K562 (cell line): Measurements from ENCODE around the gene GP1BA. TPM values are rescaled to one million over a fixed set of nuclear protein-coding genes. Genes with fewer than 3 reads are reported as not detected.

Experiments used
- ATAC-seq: fragments of 200-7000 bp; cut with Tn5 transposase; 3 replicates; pipeline ENCODE4 v1.9.1; 2020; ENCODE audit warnings: moderate library complexity
- BruUV-seq: library from RNA; stranded (reverse); fragments of 400-500 nt; replicated peaks from 2 replicates; lab custom pipeline; 2021; lab: Mats Ljungman, UMichigan
- CTCF ChIA-PET: fragments of 300-600 bp; formaldehyde crosslinking; extraction: SDS; loops from one replicate; lab custom pipeline; 2021; ENCODE audit warnings: low intra/inter-chr PET ratio; lab: Yijun Ruan, JAX
- POLR2A ChIA-PET: fragments of 300-600, 350-650 bp; sonication (Branson Sonifier 250); formaldehyde crosslinking; extraction: SDS; loops from one replicate; lab custom pipeline; 2021; ENCODE audit warnings: antibody characterized with exemption, inconsistent platforms; lab: Yijun Ruan, JAX
- DNase-seq, 4 experiments: peaks; one replicate each; pipeline versions ENCODE4 v3.0.0 to v3.0.0-alpha.2; 2011 to 2018; ENCODE audit warnings: low spot score in 3 of 4, mixed read lengths in 3 of 4; ENCODE audit errors: extremely low read depth in 1 of 4
- FAIRE-seq: peaks from 2 replicates; lab custom pipeline; 2011; peaks lifted over from hg19 to GRCh38; lab: Jason Lieb, UNC
- H2AFZ ChIP-seq: 2 replicates; pipeline ENCODE4 v1.6.0; 2011; ENCODE audit warnings: low read depth, low read length, control low read depth, inconsistent platforms
- H3K27ac ChIP-seq: fragments of 200-600 bp; 3 replicates; pipeline ENCODE4 v1.8.0; 2011; ENCODE audit warnings: low read depth, mild to moderate bottlenecking, control low read depth, inconsistent platforms, low read length, moderate library complexity, mixed read lengths; ENCODE audit errors: extremely low read depth
- H3K27me3 ChIP-seq, 2 experiments: fragments of 300-600 bp in 1 of 2; 2 replicates in 1 of 2; 3 replicates in 1 of 2; pipeline versions ENCODE4 v1.6.0 to v1.8.0; 2011; ENCODE audit warnings: inconsistent platforms in 2 of 2, low read length in 2 of 2, mild to moderate bottlenecking in 1 of 2, mixed read lengths in 1 of 2, moderate library complexity in 1 of 2; ENCODE audit not compliant: control insufficient read depth in 2 of 2, insufficient read depth in 2 of 2
- H3K36me3 ChIP-seq: fragments of 300-600 bp; 3 replicates; pipeline ENCODE4 v1.8.0; 2011; ENCODE audit warnings: mild to moderate bottlenecking, low read length, inconsistent platforms; ENCODE audit not compliant: control insufficient read depth, insufficient read depth
- H3K4me1 ChIP-seq, 2 experiments: fragments of 200-600 bp in 1 of 2; replicated peaks in 1 of 2; 2 replicates in 1 of 2; 3 replicates in 1 of 2; pipeline versions ENCODE4 v1.5.1 to v1.8.0; 2011; ENCODE audit warnings: inconsistent platforms in 2 of 2, low read length in 2 of 2, mild to moderate bottlenecking in 1 of 2, mixed read lengths in 1 of 2, moderate library complexity in 1 of 2; ENCODE audit not compliant: control insufficient read depth in 2 of 2, insufficient read depth in 2 of 2
- H3K4me2 ChIP-seq: 2 replicates; pipeline ENCODE4 v1.6.1; 2011; ENCODE audit warnings: low read length, control low read depth, inconsistent platforms, mixed read lengths; ENCODE audit not compliant: insufficient read depth
- H3K4me3 ChIP-seq: fragments of 200-600 bp; sonication (generic), shearing (Covaris generic); 2 replicates; pipeline ENCODE4 v1.5.1; 2016; ENCODE audit warnings: control low read depth, inconsistent platforms
- H3K79me2 ChIP-seq: fragments of 200-600 bp; 3 replicates; pipeline ENCODE4 v1.8.0; 2011; ENCODE audit warnings: low read length, inconsistent platforms; ENCODE audit not compliant: control insufficient read depth, insufficient read depth
- H3K9ac ChIP-seq, 2 experiments: 2 replicates each; pipeline versions ENCODE4 v1.6.0 to v1.6.1; 2011; ENCODE audit warnings: low read depth in 2 of 2, low read length in 2 of 2, control low read depth in 1 of 2, inconsistent platforms in 1 of 2, mild to moderate bottlenecking in 1 of 2, mixed read lengths in 1 of 2; ENCODE audit not compliant: insufficient read depth in 1 of 2
- H3K9me1 ChIP-seq: one replicate; pipeline ENCODE4 v1.6.0; 2011; ENCODE audit warnings: inconsistent platforms, mild to moderate bottlenecking, low read length, moderate library complexity; ENCODE audit not compliant: control insufficient read depth, insufficient read depth
- H3K9me3 ChIP-seq: replicated peaks from 2 replicates; pipeline ENCODE4 v1.5.1; 2011; ENCODE audit warnings: low read depth, low read length, inconsistent platforms; ENCODE audit not compliant: control insufficient read depth, insufficient read depth
- H4K20me1 ChIP-seq: replicated peaks from 2 replicates; pipeline ENCODE4 v1.6.1; 2011; ENCODE audit warnings: low read length, inconsistent platforms, mixed read lengths; ENCODE audit not compliant: control insufficient read depth, insufficient read depth
- CBFA2T2 ChIP-seq: fragments of 450-650 bp; conservative IDR thresholded peaks from 2 replicates; pipeline ENCODE4 v1.6.1; 2017; ENCODE audit warnings: mild to moderate bottlenecking
- CREB1 ChIP-seq, 2 experiments: sonication (generic) in 1 of 2; formaldehyde crosslinking in 1 of 2; IDR thresholded peaks; 2 replicates each; pipeline versions ENCODE4 v1.6.1 to v1.8.0; 2012 to 2022; ENCODE audit warnings: inconsistent platforms in 1 of 2, mild to moderate bottlenecking in 1 of 2, missing genetic modification reagents in 1 of 2, moderate library complexity in 1 of 2
- HNRNPUL1 ChIP-seq: fragments of 200-400 bp; formaldehyde crosslinking; IDR thresholded peaks from 2 replicates; pipeline ENCODE4 v1.6.1; 2017; ENCODE audit warnings: low read length
- KHSRP ChIP-seq: fragments of 450-650 bp; IDR thresholded peaks from 2 replicates; pipeline ENCODE4 v1.6.1; 2017
- KLF1 ChIP-seq: fragments of 450-650 bp; IDR thresholded peaks from 2 replicates; pipeline ENCODE4 v1.6.1; 2016; ENCODE audit warnings: missing genetic modification characterization, missing compliant biosample characterization
- KLF16 ChIP-seq: IDR thresholded peaks from 2 replicates; pipeline ENCODE4 v1.6.1; 2016; ENCODE audit warnings: antibody characterized with exemption
- MCM7 ChIP-seq, 2 experiments: fragments of 450-650 bp; IDR thresholded peaks; 2 replicates each; pipeline ENCODE4 v1.6.1; 2016 to 2018
- MLLT1 ChIP-seq, 2 experiments: fragments of 450-650 bp; IDR thresholded peaks; 2 replicates each; pipeline ENCODE4 v1.6.1; 2016
- NFIX ChIP-seq: fragments of 250-450 bp; sonication (Bioruptor Pico); IDR thresholded peaks from 2 replicates; pipeline ENCODE4 v1.4.0; 2020; ENCODE audit warnings: low read depth, mild to moderate bottlenecking, moderate library complexity
- NR2C1 ChIP-seq, 2 experiments: fragments of 450-650 bp; IDR thresholded peaks; 2 replicates each; pipeline ENCODE4 v1.6.1; 2017; ENCODE audit warnings: mild to moderate bottlenecking in 2 of 2, antibody characterized with exemption in 1 of 2, inconsistent platforms in 1 of 2, missing compliant biosample characterization in 1 of 2, missing genetic modification characterization in 1 of 2
- NR2C2 ChIP-seq, 2 experiments: fragments of 200-800 bp in 1 of 2; sonication (Bioruptor generic) in 1 of 2; sonication (generic) in 1 of 2; formaldehyde crosslinking in 1 of 2; IDR thresholded peaks; 2 replicates each; pipeline versions ENCODE4 v1.6.1 to v1.8.0; 2016 to 2022; ENCODE audit warnings: mild to moderate bottlenecking in 1 of 2, missing compliant biosample characterization in 1 of 2, missing genetic modification characterization in 1 of 2, missing genetic modification reagents in 1 of 2
- RBM15 ChIP-seq: fragments of 200-400 bp; formaldehyde crosslinking; IDR thresholded peaks from 2 replicates; pipeline ENCODE4 v1.6.1; 2018; ENCODE audit warnings: mild to moderate bottlenecking, low read length, moderate library complexity; ENCODE audit not compliant: insufficient read depth
- TCF3 ChIP-seq: sonication (generic); formaldehyde crosslinking; IDR thresholded peaks from 2 replicates; pipeline ENCODE4 v1.4.0; 2020; ENCODE audit warnings: mild to moderate bottlenecking, missing genetic modification reagents
- ZC3H4 ChIP-seq: sonication (generic); formaldehyde crosslinking; IDR thresholded peaks from 2 replicates; pipeline ENCODE4 v1.9.0; 2021; ENCODE audit warnings: missing genetic modification reagents, borderline replicate concordance
- ZNF589 ChIP-seq: fragments of 200-800 bp; sonication (Bioruptor generic); IDR thresholded peaks from 2 replicates; pipeline ENCODE4 v1.6.1; 2016; ENCODE audit warnings: low read depth, missing genetic modification characterization, missing compliant biosample characterization
- ZNF695 ChIP-seq: fragments of 450-650 bp; formaldehyde crosslinking; IDR thresholded peaks from 2 replicates; pipeline ENCODE4 v1.4.0; 2020; ENCODE audit warnings: mild to moderate bottlenecking, moderate library complexity
- WGBS: fragments of 100-300 bp; shearing (Covaris generic); methylation state at CpG from one replicate; pipeline ENCODE4 v1.1.6; 2016; ENCODE audit warnings: low coverage, mixed read lengths; ENCODE audit not compliant: insufficient coverage; ENCODE audit errors: missing lambda C conversion rate; 5-methylcytosine and 5-hydroxymethylcytosine counted together
- in situ Hi-C: fragments of 300-500 bp; cut with MboI; formaldehyde crosslinking; loops from 4 replicates; pipeline ENCODE4 v1.15.0; 2018; ENCODE audit warnings: inconsistent platforms, mixed read lengths
- intact Hi-C: fragments of 100-400 bp; cut with micrococcal nuclease; formaldehyde crosslinking; loops from 2 replicates; pipeline ENCODE4 v1.14.2; 2022
- polyA plus RNA-seq, 8 experiments: library from polyadenylated mRNA; depleted of rRNA in 4 of 8; stranded (reverse) in 5 of 8; unstranded in 3 of 8; fragments of >200 nt; fragmentation: Nextera tagmentation in 2 of 8; fragmentation: Illumina TruSeq in 1 of 8; extraction: Ambion mirVana in 2 of 8; extraction: Trizol in 1 of 8; gene quantifications; 2 replicates each; pipeline versions ENCODE4 v1.2.1 to v1.2.3, GENCODE V29; 2011 to 2014; ENCODE audit warnings: inconsistent platforms in 1 of 8, missing spikeins in 1 of 8
- total RNA-seq, 7 experiments: library from RNA; depleted of rRNA in 6 of 7; stranded (reverse); fragments of >200 nt in 6 of 7; fragmentation: Illumina TruSeq in 2 of 7; extraction: Trizol in 2 of 7; gene quantifications; 2 replicates each; pipeline versions ENCODE4 v1.2.1 to v1.2.3, GENCODE V29; 2011 to 2021; ENCODE audit warnings: low replicate concordance in 1 of 7
- TF ChIP-seq, protein P1 (sequence below): fragments of 250-450 bp; sonication (Bioruptor Pico); IDR thresholded peaks from 2 replicates; pipeline ENCODE4 v1.8.0; 2021; ENCODE audit warnings: mild to moderate bottlenecking, moderate library complexity
- TF ChIP-seq, protein P2 (sequence below): sonication (generic); formaldehyde crosslinking; IDR thresholded peaks from 2 replicates; pipeline ENCODE4 v1.5.0; 2020; ENCODE audit warnings: missing genetic modification reagents

Gene GP1BA
- total and polyA plus RNA-seq, 9 of the 15 experiments (the other 6 are each of a cell fraction or from before 2014, with no cell fraction given): 0.01 TPM; not detected in 8

DNA sequence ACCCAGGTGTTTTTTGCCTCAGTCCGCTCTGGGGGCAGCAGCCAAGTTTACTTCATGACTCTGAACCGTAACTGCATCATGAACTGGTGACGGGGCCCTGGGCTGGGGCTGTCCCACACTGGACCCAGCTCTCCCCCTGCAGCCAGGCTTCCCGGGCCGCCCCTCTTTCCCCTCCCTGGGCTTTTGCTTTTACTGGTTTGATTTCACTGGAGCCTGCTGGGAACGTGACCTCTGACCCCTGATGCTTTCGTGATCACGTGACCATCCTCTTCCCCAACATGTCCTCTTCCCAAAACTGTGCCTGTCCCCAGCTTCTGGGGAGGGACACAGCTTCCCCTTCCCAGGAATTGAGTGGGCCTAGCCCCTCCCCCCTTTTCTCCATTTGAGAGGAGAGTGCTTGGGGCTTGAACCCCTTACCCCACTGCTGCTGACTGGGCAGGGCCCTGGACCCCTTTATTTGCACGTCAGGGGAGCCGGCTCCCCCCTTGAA, 34.8 kb upstream of the GP1BA start:
- Histone ChIP-seq H3K79me2 (no peaks in the 10 kb centered on the region), H4K20me1 (no peaks in the 10 kb centered on the region), H3K4me1 (peaks cover 1 to 25% of the 10 kb centered on the region in 2 experiments; a peak in 3 of 5 replicates), H3K9me3 (no peaks in the 10 kb centered on the region), H3K4me3 (no peak overlapping the region), H2AFZ (no peak overlapping the region), H3K9ac (no peak overlapping the region), H3K36me3 (peaks cover 44% of the 10 kb centered on the region; the same call in 2 of the 3 replicates), H3K9me1 (no peaks in the 10 kb centered on the region), H3K4me2 (no peak overlapping the region), H3K27me3 (no peaks in the 10 kb centered on the region), H3K27ac (no peak overlapping the region)
- intact Hi-C loops (no loop called here), in situ Hi-C loops (no loop called here)
- FAIRE-seq (no peak), DNase-seq (no peak), ATAC-seq (no peak)
- BruUV-seq: no TSS peak
- ChIA-PET POLR2A (no interaction called here), CTCF (no interaction called here)
- WGBS: 84% methylated on average over 5 of the region's 10 CpGs
- TF ChIP-seq KLF16 (no peak), CREB1 (IDR thresholded peaks at IDR 0.05) (no peak), CREB1 (CRISPR knock-in tag; IDR thresholded peaks at IDR 0.05) (no peak), MLLT1 (IDR thresholded peaks at IDR 0.05) (no peak), ZNF695 (CRISPR knock-in tag) (no peak), ZC3H4 (CRISPR knock-in tag) (no peak), MCM7 (IDR thresholded peaks at IDR 0.05) (no peak), CBFA2T2 (peak; percentile 50), HNRNPUL1 (no peak), KHSRP (no peak), NFIX (no peak), NR2C1 (IDR thresholded peaks at IDR 0.05) (peak; percentile 82), NR2C1 (tag; IDR thresholded peaks at IDR 0.05) (peak; percentile 78), NR2C2 (CRISPR knock-in tag; IDR thresholded peaks at IDR 0.05) (peak; percentile 64; the same call in 1 of the 2 replicates), NR2C2 (tag; IDR thresholded peaks at IDR 0.05) (peak; percentile 46; the same call in 1 of the 2 replicates), TCF3 (CRISPR knock-in tag) (no peak), ZNF589 (no peak), RBM15 (no peak), KLF1 (tag) (no peak)
- TF ChIP-seq, protein P1, sequence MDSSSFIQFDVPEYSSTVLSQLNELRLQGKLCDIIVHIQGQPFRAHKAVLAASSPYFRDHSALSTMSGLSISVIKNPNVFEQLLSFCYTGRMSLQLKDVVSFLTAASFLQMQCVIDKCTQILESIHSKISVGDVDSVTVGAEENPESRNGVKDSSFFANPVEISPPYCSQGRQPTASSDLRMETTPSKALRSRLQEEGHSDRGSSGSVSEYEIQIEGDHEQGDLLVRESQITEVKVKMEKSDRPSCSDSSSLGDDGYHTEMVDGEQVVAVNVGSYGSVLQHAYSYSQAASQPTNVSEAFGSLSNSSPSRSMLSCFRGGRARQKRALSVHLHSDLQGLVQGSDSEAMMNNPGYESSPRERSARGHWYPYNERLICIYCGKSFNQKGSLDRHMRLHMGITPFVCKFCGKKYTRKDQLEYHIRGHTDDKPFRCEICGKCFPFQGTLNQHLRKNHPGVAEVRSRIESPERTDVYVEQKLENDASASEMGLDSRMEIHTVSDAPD: no peak
- TF ChIP-seq, protein P2, sequence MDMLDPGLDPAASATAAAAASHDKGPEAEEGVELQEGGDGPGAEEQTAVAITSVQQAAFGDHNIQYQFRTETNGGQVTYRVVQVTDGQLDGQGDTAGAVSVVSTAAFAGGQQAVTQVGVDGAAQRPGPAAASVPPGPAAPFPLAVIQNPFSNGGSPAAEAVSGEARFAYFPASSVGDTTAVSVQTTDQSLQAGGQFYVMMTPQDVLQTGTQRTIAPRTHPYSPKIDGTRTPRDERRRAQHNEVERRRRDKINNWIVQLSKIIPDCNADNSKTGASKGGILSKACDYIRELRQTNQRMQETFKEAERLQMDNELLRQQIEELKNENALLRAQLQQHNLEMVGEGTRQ (CRISPR knock-in tag): peak; percentile 46
